ENCODE data around the gene TMEM179B. TPM values are rescaled to one million over a fixed set of nuclear protein-coding genes. Genes with fewer than 3 reads are reported as not detected.
A peak's percentile ranks its signal among the peaks of the same experiment; 100 is the strongest.

The TMEM179B gene
- total and polyA plus RNA-seq, 2 donors (not counting 1 experiment from before 2014, with no cell fraction given): 41.9 to 69.5 TPM

GRCh38 chr11:62805961-62806441 is 18.8 kb downstream of the TMEM179B start:
- Histone ChIP-seq H3K4me2 (ENCODE audit: extremely low read depth, insufficient read depth, low read length) (peak overlapping the region; percentile 95), H3K4me1 (ENCODE audit: control insufficient read depth, extremely low read depth, insufficient read depth, low read length) (peaks cover 18% of the 10 kb centered on the region), H2AFZ (ENCODE audit: low read length) (no peak overlapping the region), H4K20me1 (ENCODE audit: control insufficient read depth, extremely low read depth, insufficient read depth, low read length) (no peaks in the 10 kb centered on the region), H3K27me3 (ENCODE audit: control insufficient read depth, insufficient read depth, low read length) (no peaks in the 10 kb centered on the region), H3K4me3 (replicated peaks in 1 of 4; ENCODE audit: control extremely low read depth in 1 of 4, insufficient read depth in 1 of 4, low read depth in 3 of 4, low read length in 4 of 4) (peak overlapping the region; percentile 82 to 91 (median 84)), H3K27ac (ENCODE audit: insufficient read depth, low read length) (peak overlapping the region; percentile 75), H3K36me3 (ENCODE audit: control insufficient read depth, insufficient read depth, low read length) (peaks cover 10% of the 10 kb centered on the region), H3K79me2 (ENCODE audit: control insufficient read depth, insufficient read depth, low read length) (peaks cover 24% of the 10 kb centered on the region), H3K9ac (ENCODE audit: insufficient read depth, low read length) (no peak overlapping the region), H3K9me3 (ENCODE audit: control insufficient read depth, insufficient read depth, low read depth, low read length) (no peaks in the 10 kb centered on the region)
- peak in 1 of 2 donors; percentile 59 for DNase-seq (ENCODE audit: low read depth in 2 of 2)
- TF ChIP-seq EZH2 (IDR thresholded peaks at IDR 0.05; ENCODE audit: low read length, missing control alignments) (no peak), CTCF (conservative IDR thresholded peaks at IDR 0.05 in 1 of 2, IDR thresholded peaks at IDR 0.05 in 1 of 2; ENCODE audit: low read depth in 1 of 2, low read length in 2 of 2) (no peak)

DNA sequence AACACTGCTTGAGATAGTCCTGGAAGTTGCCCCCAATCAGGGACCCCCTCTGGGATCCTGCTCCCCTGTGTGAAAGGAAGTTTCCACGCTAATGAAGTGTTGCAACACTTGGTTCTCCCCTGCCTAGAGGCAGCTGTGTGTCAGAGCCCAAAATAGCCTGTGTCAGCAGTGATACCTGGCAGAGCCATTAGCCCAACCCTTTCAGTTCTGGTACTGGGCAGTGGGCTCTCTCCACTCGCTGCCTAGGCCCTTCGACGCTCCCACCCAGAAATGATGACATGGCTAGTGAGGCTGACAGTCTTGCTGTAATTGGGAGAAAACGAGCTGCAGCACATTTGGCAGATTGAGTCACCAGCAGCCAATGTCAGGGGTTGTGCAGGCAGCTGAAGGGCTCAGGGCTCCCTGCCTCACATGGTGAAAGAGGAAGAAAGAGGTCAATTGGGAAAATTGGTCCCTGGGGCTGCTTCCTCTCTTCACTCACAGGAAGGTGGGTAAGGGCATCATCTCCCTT is 19.5 kb downstream of the TMEM179B start:
- Histone ChIP-seq H3K27me3 (ENCODE audit: control insufficient read depth, insufficient read depth, low read length) (no peaks in the 10 kb centered on the region), H3K4me2 (ENCODE audit: extremely low read depth, insufficient read depth, low read length) (peak overlapping the region; percentile 49), H3K9me3 (ENCODE audit: control insufficient read depth, insufficient read depth, low read depth, low read length) (no peaks in the 10 kb centered on the region), H3K4me1 (ENCODE audit: control insufficient read depth, extremely low read depth, insufficient read depth, low read length) (peaks cover 18% of the 10 kb centered on the region), H3K79me2 (ENCODE audit: control insufficient read depth, insufficient read depth, low read length) (peaks cover 24% of the 10 kb centered on the region), H3K36me3 (ENCODE audit: control insufficient read depth, insufficient read depth, low read length) (peaks cover 4% of the 10 kb centered on the region), H3K9ac (ENCODE audit: insufficient read depth, low read length) (no peak overlapping the region), H2AFZ (ENCODE audit: low read length) (no peak overlapping the region), H4K20me1 (ENCODE audit: control insufficient read depth, extremely low read depth, insufficient read depth, low read length) (no peaks in the 10 kb centered on the region), H3K27ac (ENCODE audit: insufficient read depth, low read length) (peak overlapping the region; percentile 75), H3K4me3 (replicated peaks in 1 of 4; ENCODE audit: control extremely low read depth in 1 of 4, insufficient read depth in 1 of 4, low read depth in 3 of 4, low read length in 4 of 4) (no peak overlapping the region)
- no peak for TF ChIP-seq EZH2 (IDR thresholded peaks at IDR 0.05; ENCODE audit: low read length, missing control alignments)
- TF ChIP-seq CTCF (conservative IDR thresholded peaks at IDR 0.05 in 1 of 2, IDR thresholded peaks at IDR 0.05 in 1 of 2; ENCODE audit: low read depth in 1 of 2, low read length in 2 of 2): no peak
- DNase-seq (ENCODE audit: low read depth in 2 of 2): peak; percentile 25 to 37

- Histone ChIP-seq H3K36me3 (ENCODE audit: control insufficient read depth, insufficient read depth, low read length) (no peaks in the 10 kb centered on the region), H3K4me3 (replicated peaks in 1 of 4; ENCODE audit: control extremely low read depth in 1 of 4, insufficient read depth in 1 of 4, low read depth in 3 of 4, low read length in 4 of 4) (no peak overlapping the region), H3K4me1 (ENCODE audit: control insufficient read depth, extremely low read depth, insufficient read depth, low read length) (peaks cover 15% of the 10 kb centered on the region), H3K27ac (ENCODE audit: insufficient read depth, low read length) (no peak overlapping the region), H3K9ac (ENCODE audit: insufficient read depth, low read length) (no peak overlapping the region), H3K79me2 (ENCODE audit: control insufficient read depth, insufficient read depth, low read length) (no peaks in the 10 kb centered on the region), H2AFZ (ENCODE audit: low read length) (no peak overlapping the region), H3K9me3 (ENCODE audit: control insufficient read depth, insufficient read depth, low read depth, low read length) (no peaks in the 10 kb centered on the region), H3K4me2 (ENCODE audit: extremely low read depth, insufficient read depth, low read length) (no peak overlapping the region), H4K20me1 (ENCODE audit: control insufficient read depth, extremely low read depth, insufficient read depth, low read length) (no peaks in the 10 kb centered on the region), H3K27me3 (ENCODE audit: control insufficient read depth, insufficient read depth, low read length) (no peaks in the 10 kb centered on the region)
- TF ChIP-seq EZH2 (IDR thresholded peaks at IDR 0.05; ENCODE audit: low read length, missing control alignments) (no peak), CTCF (conservative IDR thresholded peaks at IDR 0.05 in 1 of 2, IDR thresholded peaks at IDR 0.05 in 1 of 2; ENCODE audit: low read depth in 1 of 2, low read length in 2 of 2) (no peak)
- DNase-seq (ENCODE audit: low read depth in 2 of 2): no peak
Measured at GRCh38 chr11:62810748-62811147, 23.5 kb downstream of the TMEM179B start.

Data from fibroblast of lung (primary cell).